PC-9 (cell line): ENCODE results near the gene AKAP13. TPM values are rescaled to one million over a fixed set of nuclear protein-coding genes. Genes with fewer than 3 reads are reported as not detected.

Experiments
- BruUV-seq: library from RNA; stranded (reverse); fragments of 400-500 nt; replicated peaks from 2 replicates; lab custom pipeline; 2021; lab: Mats Ljungman, UMichigan
- CTCF ChIA-PET: fragments of 300-600 bp; sonication (Branson Sonifier 250); formaldehyde crosslinking; loops from one replicate; lab custom pipeline; 2022; ENCODE audit warnings: antibody characterized with exemption; lab: Charles Lee
- POLR2A ChIA-PET: fragments of 300-600 bp; sonication (Branson Sonifier 250); formaldehyde crosslinking; loops from one replicate; lab custom pipeline; 2022; ENCODE audit warnings: antibody characterized with exemption; ENCODE audit not compliant: unreplicated experiment; lab: Charles Lee
- DNase-seq, 2 experiments: peaks; one replicate each; pipeline versions ENCODE4 v3.0.0 to v3.0.0-alpha.2; 2015 to 2022; ENCODE audit warnings: mixed read lengths in 1 of 2
- H2AFZ ChIP-seq: fragments of 200-600 bp; sonication (generic); 2 replicates; pipeline ENCODE4 v1.8.1; 2017; ENCODE audit warnings: antibody characterized with exemption
- H3F3A ChIP-seq: fragments of 200-600 bp; sonication (generic); 2 replicates; pipeline ENCODE4 v1.8.1; 2017; ENCODE audit warnings: antibody characterized with exemption, mild to moderate bottlenecking, low read depth; ENCODE audit not compliant: insufficient read depth
- H3K27ac ChIP-seq: fragments of 200-600 bp; sonication (generic); 2 replicates; pipeline ENCODE4 v1.6.1; 2016; ENCODE audit warnings: mixed run types
- H3K27me3 ChIP-seq: fragments of 200-600 bp; sonication (generic); 2 replicates; pipeline ENCODE4 v1.6.1; 2016; ENCODE audit warnings: low read depth, mixed run types; ENCODE audit not compliant: insufficient read depth
- H3K36me3 ChIP-seq: fragments of 200-600 bp; sonication (generic); 2 replicates; pipeline ENCODE4 v1.6.1; 2016; ENCODE audit warnings: low read depth, mixed run types
- H3K4me1 ChIP-seq: fragments of 200-600 bp; sonication (generic); replicated peaks from 2 replicates; pipeline ENCODE4 v1.6.1; 2016; ENCODE audit warnings: mixed run types; ENCODE audit not compliant: insufficient read depth
- H3K4me2 ChIP-seq: fragments of 200-600 bp; sonication (generic); 2 replicates; pipeline ENCODE4 v1.6.1; 2017; ENCODE audit warnings: mixed run types
- H3K4me3 ChIP-seq: fragments of 200-600 bp; sonication (generic); 2 replicates; pipeline ENCODE4 v1.6.1; 2016; ENCODE audit warnings: mixed run types
- H3K79me2 ChIP-seq: fragments of 200-600 bp; sonication (generic); 2 replicates; pipeline ENCODE4 v1.6.1; 2017; ENCODE audit warnings: low read depth, mixed run types
- H3K9me2 ChIP-seq: fragments of 200-600 bp; sonication (generic); 2 replicates; pipeline ENCODE4 v1.8.1; 2017; ENCODE audit warnings: mild to moderate bottlenecking; ENCODE audit not compliant: insufficient read depth
- H3K9me3 ChIP-seq: fragments of 200-600 bp; sonication (generic); 2 replicates; pipeline ENCODE4 v1.8.1; 2016; ENCODE audit warnings: low read depth; ENCODE audit not compliant: insufficient read depth
- H4K20me1 ChIP-seq: fragments of 200-600 bp; sonication (generic); 2 replicates; pipeline ENCODE4 v1.8.1; 2017; ENCODE audit not compliant: insufficient read depth
- CTCF ChIP-seq: fragments of 200-600 bp; sonication (generic); conservative IDR thresholded peaks from 2 replicates; pipeline ENCODE4 v1.6.1; 2017; ENCODE audit warnings: mixed run types, antibody characterized with exemption, mild to moderate bottlenecking, moderate library complexity
- EZH2 ChIP-seq: fragments of 200-600 bp; sonication (generic); IDR thresholded peaks from 2 replicates; pipeline ENCODE4 v1.8.0; 2017; ENCODE audit warnings: antibody characterized with exemption, low read depth
- intact Hi-C: fragments of 100-400 bp; cut with micrococcal nuclease; formaldehyde crosslinking; loops from one replicate; pipeline ENCODE4 v1.10.0; 2022; ENCODE audit not compliant: unreplicated experiment
- total RNA-seq: library from RNA; stranded (reverse); gene quantifications from 2 replicates; pipeline ENCODE4 v1.2.3, GENCODE V29; 2021

AKAP13 gene
- total RNA-seq, 1 experiment from 2014 or later = 82.5 TPM

GRCh38 chr15:85547386-85547785 is 167.0 kb downstream of the AKAP13 start:
- intact Hi-C loops = no loop called here
- CTCF ChIA-PET = no interaction called here
- H3K79me2 ChIP-seq = peaks cover 4% of the 10 kb centered on the region; the same call in 1 of the 2 replicates

GRCh38 chr15:85550283-85550682 is 169.9 kb downstream of the AKAP13 start:
- ChIA-PET POLR2A (no interaction called here), CTCF (no interaction called here)
- Histone ChIP-seq H3K4me3 (no peak overlapping the region), H3K9me3 (no peaks in the 10 kb centered on the region), H3K27me3 (no peaks in the 10 kb centered on the region), H3F3A (no peaks in the 10 kb centered on the region), H3K79me2 (peaks cover 4% of the 10 kb centered on the region; the same call in 1 of the 2 replicates), H3K27ac (no peak overlapping the region), H4K20me1 (no peaks in the 10 kb centered on the region), H3K4me2 (no peak overlapping the region), H2AFZ (no peak overlapping the region), H3K36me3 (peaks cover 12% of the 10 kb centered on the region), H3K4me1 (peaks cover 3% of the 10 kb centered on the region; the same call in 1 of the 2 replicates), H3K9me2 (no peaks in the 10 kb centered on the region)
- intact Hi-C loops = no loop called here
- TF ChIP-seq CTCF = no peak
- TF ChIP-seq EZH2 = no peak
- DNase-seq = no peak
- no TSS peak for BruUV-seq

More at GRCh38 chr15:85547386-85547785, 167.0 kb downstream of the AKAP13 start:
- no peaks in the 10 kb centered on the region for H3K27me3 ChIP-seq
- no peaks in the 10 kb centered on the region for H4K20me1 ChIP-seq
- peaks cover 20% of the 10 kb centered on the region for H3K4me1 ChIP-seq
- no peaks in the 10 kb centered on the region for H3K9me3 ChIP-seq
- H3K4me3 ChIP-seq = no peak overlapping the region
- no peak overlapping the region for H3K4me2 ChIP-seq
- peaks cover 5% of the 10 kb centered on the region; the same call in 1 of the 2 replicates for H3F3A ChIP-seq
- H3K36me3 ChIP-seq = peaks cover 13% of the 10 kb centered on the region; the same call in 1 of the 2 replicates
- H2AFZ ChIP-seq = no peak overlapping the region
- no peak for TF ChIP-seq EZH2
- no peak for TF ChIP-seq CTCF
- no peaks in the 10 kb centered on the region for H3K9me2 ChIP-seq
- no TSS peak for BruUV-seq
- POLR2A ChIA-PET = no interaction called here
- no peak overlapping the region for H3K27ac ChIP-seq
- DNase-seq = no peak

- Histone ChIP-seq H3K4me3 (no peak overlapping the region), H3K27me3 (no peaks in the 10 kb centered on the region), H3K79me2 (peaks cover 4% of the 10 kb centered on the region; the same call in 1 of the 2 replicates), H3K9me3 (no peaks in the 10 kb centered on the region), H3K9me2 (no peaks in the 10 kb centered on the region), H3K36me3 (peaks cover 5% of the 10 kb centered on the region), H4K20me1 (no peaks in the 10 kb centered on the region), H3K4me2 (no peak overlapping the region), H2AFZ (no peak overlapping the region), H3K4me1 (no peaks in the 10 kb centered on the region), H3K27ac (peak overlapping the region; percentile 25), H3F3A (no peaks in the 10 kb centered on the region; the same call in 1 of the 2 replicates)
- DNase-seq = no peak
- ChIA-PET POLR2A (no interaction called here), CTCF (no interaction called here)
- TF ChIP-seq CTCF = no peak
- no peak for TF ChIP-seq EZH2
- intact Hi-C loops = no loop called here
- BruUV-seq = no TSS peak
Observed at GRCh38 chr15:85551221-85551832, 170.9 kb downstream of the AKAP13 start.
